Measurements from ENCODE around the gene FOXP1.

FOXP1 gene

DNA sequence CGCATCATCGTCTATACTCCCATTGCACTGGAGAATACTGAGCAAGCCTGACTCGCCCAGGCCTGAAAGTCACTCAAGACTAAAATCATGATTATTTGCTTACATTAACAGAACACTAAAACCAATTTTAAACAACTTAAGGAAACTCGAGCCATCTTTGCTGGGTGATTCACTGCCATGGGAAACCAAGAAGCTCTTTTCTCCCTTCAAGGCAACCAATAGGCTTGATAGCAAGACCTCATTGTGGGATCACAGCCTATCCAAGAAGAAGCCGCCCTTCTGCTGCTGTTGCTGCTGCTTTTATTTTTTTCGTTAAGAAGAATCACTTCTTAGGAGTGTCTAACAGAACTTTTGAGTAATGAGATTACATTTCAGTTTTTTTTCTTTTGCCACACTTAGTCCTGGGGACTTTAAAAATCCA is 479.4 kb downstream of the FOXP1 start:
- no peak for TF ChIP-seq CTCF (IDR thresholded peaks at IDR 0.05; ENCODE audit: poor library complexity, severe bottlenecking)
- ATAC-seq (ENCODE audit: low read depth) (no peak), DNase-seq (ENCODE audit: low spot score) (no peak)
- no peak overlapping the region for H3K27ac ChIP-seq (ENCODE audit: poor library complexity, severe bottlenecking)
- H3K27me3 ChIP-seq (ENCODE audit: insufficient read depth, poor library complexity, severe bottlenecking) = no peaks in the 10 kb centered on the region
- H3K9me3 ChIP-seq (ENCODE audit: severe bottlenecking) = no peaks in the 10 kb centered on the region
- H3K36me3 ChIP-seq (ENCODE audit: low read depth) = no peaks in the 10 kb centered on the region
- H3K4me3 ChIP-seq (ENCODE audit: severe bottlenecking) = no peak overlapping the region
- peaks cover 52% of the 10 kb centered on the region for H3K4me1 ChIP-seq (ENCODE audit: insufficient read depth, poor library complexity, severe bottlenecking)

DNA sequence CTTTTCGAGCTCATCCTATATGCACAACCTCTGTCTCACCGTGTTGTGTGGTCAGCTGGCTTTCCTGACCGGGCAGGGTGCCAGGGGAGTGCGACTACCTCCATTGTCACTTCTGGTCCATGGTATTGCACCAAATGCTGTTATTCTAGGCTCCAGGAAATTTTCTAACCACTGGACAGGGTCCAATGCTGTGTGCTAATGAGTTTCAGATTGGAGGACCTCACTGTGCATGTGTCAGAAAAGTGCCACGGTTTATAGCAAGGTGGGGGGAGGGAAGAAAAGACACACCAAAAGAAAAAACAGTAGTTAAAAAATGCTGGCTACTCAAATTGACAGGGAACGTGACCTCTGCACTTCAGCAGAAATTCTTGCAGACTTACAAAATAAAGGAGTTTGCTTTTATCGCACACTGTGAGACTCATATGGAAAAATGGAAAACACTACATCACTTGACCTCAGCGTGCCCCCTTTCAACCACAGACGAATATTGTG is 480.1 kb downstream of the FOXP1 start:
- TF ChIP-seq CTCF (IDR thresholded peaks at IDR 0.05; ENCODE audit: poor library complexity, severe bottlenecking) = no peak
- Histone ChIP-seq H3K4me1 (ENCODE audit: insufficient read depth, poor library complexity, severe bottlenecking) (peaks cover 45% of the 10 kb centered on the region), H3K27ac (ENCODE audit: poor library complexity, severe bottlenecking) (peak overlapping the region; percentile 56), H3K36me3 (ENCODE audit: low read depth) (no peaks in the 10 kb centered on the region), H3K9me3 (ENCODE audit: severe bottlenecking) (no peaks in the 10 kb centered on the region), H3K27me3 (ENCODE audit: insufficient read depth, poor library complexity, severe bottlenecking) (no peaks in the 10 kb centered on the region), H3K4me3 (ENCODE audit: severe bottlenecking) (no peak overlapping the region)
- DNase-seq (ENCODE audit: low spot score) (no peak), ATAC-seq (ENCODE audit: low read depth) (no peak)

DNA sequence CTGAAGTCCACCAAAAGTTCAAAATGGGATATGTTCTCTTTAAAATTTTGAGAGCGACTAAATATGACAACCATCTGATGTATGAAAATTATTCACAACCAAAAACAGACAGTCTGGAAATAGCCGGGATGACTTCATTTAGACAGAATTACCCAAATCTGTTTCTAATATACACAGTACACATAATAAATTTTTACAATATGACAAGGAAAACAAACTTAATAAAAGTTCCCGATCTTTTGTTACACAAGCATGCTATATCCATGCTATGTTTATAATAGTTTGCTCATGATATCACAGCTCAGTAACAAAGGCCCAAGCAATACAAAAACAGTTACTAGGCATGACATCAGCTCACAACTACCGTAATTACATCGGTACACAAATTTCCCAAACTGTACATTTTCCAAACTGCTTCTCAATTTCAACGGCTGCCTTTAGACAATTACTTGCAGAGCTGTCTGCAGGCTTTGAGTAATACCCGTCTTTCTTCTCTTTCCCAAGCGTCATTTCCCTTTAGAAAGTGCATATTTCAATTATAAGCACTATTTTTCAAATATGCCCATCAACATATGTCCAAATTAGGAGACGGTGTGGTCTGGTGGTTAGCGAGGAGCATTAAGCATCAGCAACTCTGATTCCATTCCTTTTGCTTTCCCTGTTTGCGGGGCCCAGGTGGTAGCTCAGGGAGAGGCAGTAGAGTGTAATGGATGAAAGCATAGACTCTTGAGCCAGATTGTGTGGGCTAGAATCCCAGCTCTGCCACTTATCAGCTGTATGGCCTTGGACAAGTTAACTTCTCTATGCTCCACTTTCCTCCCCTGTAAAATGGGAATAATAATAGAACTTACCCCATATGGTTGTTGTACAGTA is 481.2 kb downstream of the FOXP1 start:
- DNase-seq (ENCODE audit: low spot score) = no peak
- TF ChIP-seq CTCF (IDR thresholded peaks at IDR 0.05; ENCODE audit: poor library complexity, severe bottlenecking) = no peak
- Histone ChIP-seq H3K9me3 (ENCODE audit: severe bottlenecking) (no peaks in the 10 kb centered on the region), H3K36me3 (ENCODE audit: low read depth) (no peaks in the 10 kb centered on the region), H3K27ac (ENCODE audit: poor library complexity, severe bottlenecking) (peak overlapping the region; percentile 56), H3K4me1 (ENCODE audit: insufficient read depth, poor library complexity, severe bottlenecking) (peaks cover 41% of the 10 kb centered on the region), H3K4me3 (ENCODE audit: severe bottlenecking) (no peak overlapping the region), H3K27me3 (ENCODE audit: insufficient read depth, poor library complexity, severe bottlenecking) (no peaks in the 10 kb centered on the region)
- ATAC-seq (ENCODE audit: low read depth) = peak; percentile 81

DNA sequence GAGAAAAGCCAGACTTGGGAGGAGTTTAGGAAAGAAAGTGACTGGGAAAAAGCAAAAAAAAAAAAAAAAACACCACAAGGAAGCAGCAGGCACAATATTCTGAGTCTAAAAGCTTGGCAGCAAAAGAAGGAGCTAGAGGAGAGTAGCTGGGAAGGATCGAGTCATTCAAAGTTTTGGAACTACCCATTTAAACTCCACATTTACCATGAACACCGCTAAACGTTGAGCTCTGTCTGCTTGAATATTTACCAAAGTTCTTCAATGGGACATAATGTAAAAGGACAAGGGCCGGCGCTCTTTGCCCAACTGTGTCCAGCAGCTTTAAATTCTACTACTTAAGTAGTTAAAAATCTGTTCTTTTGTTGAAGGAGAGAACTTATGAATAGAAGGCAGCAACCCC is 481.9 kb downstream of the FOXP1 start:
- Histone ChIP-seq H3K9me3 (ENCODE audit: severe bottlenecking) (no peaks in the 10 kb centered on the region), H3K27ac (ENCODE audit: poor library complexity, severe bottlenecking) (peak overlapping the region; percentile 56), H3K36me3 (ENCODE audit: low read depth) (no peaks in the 10 kb centered on the region), H3K4me3 (ENCODE audit: severe bottlenecking) (no peak overlapping the region), H3K4me1 (ENCODE audit: insufficient read depth, poor library complexity, severe bottlenecking) (peaks cover 41% of the 10 kb centered on the region), H3K27me3 (ENCODE audit: insufficient read depth, poor library complexity, severe bottlenecking) (no peaks in the 10 kb centered on the region)
- no peak for TF ChIP-seq CTCF (IDR thresholded peaks at IDR 0.05; ENCODE audit: poor library complexity, severe bottlenecking)
- ATAC-seq (ENCODE audit: low read depth) (no peak), DNase-seq (ENCODE audit: low spot score) (no peak)

DNA sequence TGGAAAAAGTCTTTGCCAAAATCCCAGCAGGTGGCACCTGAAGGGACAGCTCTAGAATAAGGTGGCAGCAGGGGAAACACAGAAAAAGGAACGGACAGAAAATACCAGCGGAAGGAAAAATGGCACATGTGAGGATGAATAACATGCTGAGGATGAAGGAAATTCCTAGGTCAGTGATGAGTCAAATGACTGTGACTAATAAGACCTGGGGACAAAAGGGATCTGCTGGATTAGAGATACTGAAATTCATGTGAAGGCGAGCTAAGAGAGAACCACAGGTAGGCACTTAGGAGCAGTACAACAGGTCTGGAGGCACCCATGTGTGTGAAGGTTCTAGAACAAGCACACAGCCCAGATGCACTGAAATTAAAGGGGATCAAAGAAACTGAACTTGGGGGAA is 482.5 kb downstream of the FOXP1 start:
- DNase-seq (ENCODE audit: low spot score) = no peak
- Histone ChIP-seq H3K4me1 (ENCODE audit: insufficient read depth, poor library complexity, severe bottlenecking) (peaks cover 44% of the 10 kb centered on the region), H3K27ac (ENCODE audit: poor library complexity, severe bottlenecking) (peak overlapping the region; percentile 56)

More for the DNA sequence above, 482.5 kb downstream of the FOXP1 start:
- Histone ChIP-seq H3K36me3 (ENCODE audit: low read depth) (no peaks in the 10 kb centered on the region), H3K4me3 (ENCODE audit: severe bottlenecking) (no peak overlapping the region), H3K9me3 (ENCODE audit: severe bottlenecking) (no peaks in the 10 kb centered on the region), H3K27me3 (ENCODE audit: insufficient read depth, poor library complexity, severe bottlenecking) (no peaks in the 10 kb centered on the region)
- ATAC-seq (ENCODE audit: low read depth) = peak; percentile 62
- TF ChIP-seq CTCF (IDR thresholded peaks at IDR 0.05; ENCODE audit: poor library complexity, severe bottlenecking) = no peak
